Prostate gland (tissue), 2 donors: Measurements from ENCODE around the gene KRTAP3-2. TPM values are rescaled to one million over a fixed set of nuclear protein-coding genes. Genes with fewer than 3 reads are reported as not detected.

Source experiments
- DNase-seq: peaks from one replicate; pipeline ENCODE4 v3.0.0-alpha.2; 2019; ENCODE audit warnings: low spot score
- H3K27ac ChIP-seq, 2 donors: fragments of 200-600 bp; sonication (generic); 2 replicates each; pipeline ENCODE4 v1.5.1; 2017 to 2019
- H3K27me3 ChIP-seq: fragments of 200-600 bp; sonication (generic); replicated peaks from 2 replicates; pipeline ENCODE4 v1.5.1; 2019; ENCODE audit not compliant: insufficient read depth
- H3K36me3 ChIP-seq, 2 donors: fragments of 200-600 bp; sonication (generic); 1 replicate in 1 of 2; 2 replicates in 1 of 2; pipeline versions ENCODE4 v1.5.1 to v1.8.1; 2017 to 2019
- H3K4me1 ChIP-seq: fragments of 200-600 bp; sonication (generic); replicated peaks from 2 replicates; pipeline ENCODE4 v1.5.1; 2019
- H3K4me3 ChIP-seq, 2 donors: fragments of 200-600 bp; sonication (generic); 2 replicates each; pipeline ENCODE4 v1.5.1; 2017 to 2019
- H3K9me3 ChIP-seq: fragments of 200-600 bp; sonication (generic); 2 replicates; pipeline ENCODE4 v1.5.1; 2017
- CTCF ChIP-seq, 4 experiments: fragments of 200-600 bp in 2 of 4; fragments of 450-650 bp in 2 of 4; sonication (generic) in 2 of 4; IDR thresholded peaks; 1 replicate in 3 of 4; 2 replicates in 1 of 4; pipeline ENCODE4 v1.5.1; 2016 to 2019; ENCODE audit warnings: antibody characterized with exemption in 4 of 4, mild to moderate bottlenecking in 2 of 4, moderate library complexity in 2 of 4
- POLR2A ChIP-seq: fragments of 450-650 bp; IDR thresholded peaks from one replicate; pipeline ENCODE4 v1.6.1; 2016; ENCODE audit warnings: antibody characterized with exemption, mild to moderate bottlenecking
- POLR2AphosphoS5 ChIP-seq: sonication (generic); formaldehyde crosslinking; IDR thresholded peaks from one replicate; pipeline ENCODE4 v1.6.1; 2017; ENCODE audit warnings: antibody characterized with exemption
- WGBS: methylation state at CpG from one replicate; pipeline ENCODE4 v1.1.5; 2018; 5-methylcytosine and 5-hydroxymethylcytosine counted together
- intact Hi-C: fragments of 100-400 bp; cut with DNase I; formaldehyde crosslinking; loops from one replicate; pipeline ENCODE4 v1.14.2; 2022
- total RNA-seq, 2 donors: library from RNA; depleted of rRNA; stranded (reverse); fragments of >200 nt; gene quantifications; one replicate each; pipeline ENCODE4 v1.1.0, GENCODE V29; 2016

Gene KRTAP3-2
- total RNA-seq, 2 donors from 2014 or later, result not detected

DNA sequence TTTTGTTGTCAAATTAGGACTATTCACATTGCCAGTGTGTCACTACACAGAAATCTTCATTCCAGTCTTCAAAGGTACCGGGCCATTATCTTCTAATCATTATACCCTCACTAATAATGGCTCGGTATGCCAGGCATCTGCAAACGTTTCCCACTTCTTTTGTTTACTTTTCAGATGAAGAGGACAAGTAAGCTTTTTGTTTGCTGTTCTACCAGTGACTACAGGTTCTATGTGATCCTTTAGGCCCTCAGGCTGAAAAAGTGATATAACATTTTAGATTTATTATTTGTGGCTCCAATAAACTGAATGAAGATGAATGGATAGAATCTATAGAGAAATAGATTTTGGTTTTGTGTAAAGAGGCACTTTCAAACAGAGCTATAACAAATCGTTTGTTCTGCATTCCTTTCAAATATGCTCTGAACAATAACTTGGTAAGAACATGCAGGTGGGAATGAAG lies 9.6 kb upstream of the KRTAP3-2 start:
- H3K27me3 ChIP-seq, result no peaks in the 10 kb centered on the region
- H3K4me3 ChIP-seq, result no peak overlapping the region
- H3K9me3 ChIP-seq, result no peaks in the 10 kb centered on the region
- H3K36me3 ChIP-seq, result no peaks in the 10 kb centered on the region
- no peak for DNase-seq
- no peaks in the 10 kb centered on the region for H3K4me1 ChIP-seq
- TF ChIP-seq CTCF (IDR thresholded peaks at IDR 0.05), result no peak
- no peak for TF ChIP-seq POLR2A
- peak; percentile 14 for TF ChIP-seq POLR2AphosphoS5
- 28% methylated on average over 4 of the region's 4 CpGs for WGBS
- no peak overlapping the region for H3K27ac ChIP-seq
- intact Hi-C loops, result no loop called here

GRCh38 chr17:41008811-41009210 lies 9.1 kb upstream of the KRTAP3-2 start, which contains the start of gene KRTAP3-1:
Gene KRTAP3-1, minus strand, starts transcription at chr17:41009128. Its CDS starts 54 bp downstream, at chr17:41009074.
- no peak for TF ChIP-seq POLR2AphosphoS5
- TF ChIP-seq POLR2A, result no peak
- TF ChIP-seq CTCF (IDR thresholded peaks at IDR 0.05), result no peak
- DNase-seq, result no peak
- WGBS, result 73% methylated on average over 8 of the region's 8 CpGs
- H3K9me3 ChIP-seq, result no peaks in the 10 kb centered on the region
- H3K27ac ChIP-seq, result no peak within 1 kb of the TSS
- H3K27me3 ChIP-seq, result no peaks in the 10 kb centered on the region
- H3K4me3 ChIP-seq, result no peak within 1 kb of the TSS
- no peaks in the 10 kb centered on the region for H3K36me3 ChIP-seq
- H3K4me1 ChIP-seq, result no peaks in the 10 kb centered on the region
- intact Hi-C loops, result no loop called here

GRCh38 chr17:41004397-41004796 lies 4.7 kb upstream of the KRTAP3-2 start:
- Histone ChIP-seq H3K27me3 (no peaks in the 10 kb centered on the region), H3K4me3 (no peak overlapping the region), H3K4me1 (no peaks in the 10 kb centered on the region), H3K36me3 (no peaks in the 10 kb centered on the region), H3K27ac (no peak overlapping the region), H3K9me3 (no peaks in the 10 kb centered on the region)
- DNase-seq, result no peak
- no peak for TF ChIP-seq CTCF (IDR thresholded peaks at IDR 0.05)
- TF ChIP-seq POLR2AphosphoS5, result no peak
- no peak for TF ChIP-seq POLR2A
- intact Hi-C loops, result no loop called here
- WGBS, result 94% methylated on average over 3 of the region's 3 CpGs

DNA sequence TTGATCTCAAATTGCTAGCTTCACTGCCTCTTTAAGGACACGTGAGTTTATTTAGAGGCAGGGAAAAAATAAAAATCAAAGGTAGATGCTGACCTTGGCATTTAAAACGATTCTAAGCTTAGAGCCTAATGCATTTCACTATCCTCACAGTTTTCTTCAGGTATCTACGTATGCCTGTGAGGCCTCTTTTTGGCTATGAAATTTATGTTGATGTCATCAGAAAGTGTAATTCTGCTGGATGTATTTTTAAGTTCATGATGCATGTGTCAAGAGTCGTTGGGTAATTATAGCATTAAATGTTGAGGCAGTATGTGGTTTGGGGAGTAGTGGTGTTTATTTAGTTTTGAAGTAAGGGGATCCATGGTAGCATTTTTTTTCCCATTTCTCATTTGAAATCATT lies 4.2 kb upstream of the KRTAP3-2 start:
- Histone ChIP-seq H3K4me3 (no peak overlapping the region), H3K27me3 (no peaks in the 10 kb centered on the region), H3K36me3 (no peaks in the 10 kb centered on the region), H3K9me3 (no peaks in the 10 kb centered on the region), H3K27ac (no peak overlapping the region), H3K4me1 (no peaks in the 10 kb centered on the region)
- DNase-seq, result no peak
- WGBS, result 62% methylated on average over 4 of the region's 4 CpGs
- intact Hi-C loops, result no loop called here
- TF ChIP-seq CTCF (IDR thresholded peaks at IDR 0.05), result no peak
- TF ChIP-seq POLR2A, result no peak
- no peak for TF ChIP-seq POLR2AphosphoS5

GRCh38 chr17:41002814-41003213 lies 3.1 kb upstream of the KRTAP3-2 start:
- TF ChIP-seq CTCF (IDR thresholded peaks at IDR 0.05) (no peak), POLR2AphosphoS5 (no peak), POLR2A (no peak)
- Histone ChIP-seq H3K4me3 (no peak overlapping the region), H3K27ac (no peak overlapping the region), H3K36me3 (no peaks in the 10 kb centered on the region), H3K4me1 (no peaks in the 10 kb centered on the region), H3K9me3 (no peaks in the 10 kb centered on the region), H3K27me3 (no peaks in the 10 kb centered on the region)
- intact Hi-C loops, result no loop called here
- WGBS, result 82% methylated on average over 5 of the region's 5 CpGs
- no peak for DNase-seq
